C4-2B (cell line): ENCODE results near the gene KSR2.
A peak's percentile ranks its signal among the peaks of the same experiment; 100 is the strongest.

ENCODE experiments used
- H3K27ac ChIP-seq: fragments of 450-650 bp; 2 replicates; pipeline ENCODE4 v1.5.1; 2017
- ZFX ChIP-seq: fragments of 450-650 bp; IDR thresholded peaks from 2 replicates; pipeline ENCODE4 v1.6.1; 2017
- TF ChIP-seq, protein P1 (sequence below): fragments of 450-650 bp; conservative IDR thresholded peaks from 2 replicates; pipeline ENCODE4 v1.5.1; 2017; ENCODE audit warnings: mild to moderate bottlenecking

The KSR2 gene

DNA sequence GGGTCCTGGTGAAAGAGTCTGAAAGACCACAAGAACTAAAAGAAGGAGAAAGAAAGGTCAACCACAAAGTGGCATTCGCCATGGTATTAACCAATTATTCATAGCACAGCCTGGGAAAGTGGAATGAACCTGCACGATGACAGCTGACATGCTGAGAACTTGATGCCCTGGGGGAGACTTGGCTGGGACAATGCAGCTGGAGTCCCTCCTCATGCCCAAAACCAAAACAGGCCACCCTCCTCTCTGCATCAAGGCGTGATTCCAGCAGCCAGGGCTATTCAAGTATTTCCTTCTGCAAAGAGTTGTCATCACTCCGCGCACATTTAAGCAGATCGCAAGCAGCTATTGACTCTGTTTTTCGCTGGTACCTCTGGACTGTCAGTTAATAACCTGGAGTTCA lies 440.3 kb downstream of the KSR2 start:
- TF ChIP-seq, protein P1, sequence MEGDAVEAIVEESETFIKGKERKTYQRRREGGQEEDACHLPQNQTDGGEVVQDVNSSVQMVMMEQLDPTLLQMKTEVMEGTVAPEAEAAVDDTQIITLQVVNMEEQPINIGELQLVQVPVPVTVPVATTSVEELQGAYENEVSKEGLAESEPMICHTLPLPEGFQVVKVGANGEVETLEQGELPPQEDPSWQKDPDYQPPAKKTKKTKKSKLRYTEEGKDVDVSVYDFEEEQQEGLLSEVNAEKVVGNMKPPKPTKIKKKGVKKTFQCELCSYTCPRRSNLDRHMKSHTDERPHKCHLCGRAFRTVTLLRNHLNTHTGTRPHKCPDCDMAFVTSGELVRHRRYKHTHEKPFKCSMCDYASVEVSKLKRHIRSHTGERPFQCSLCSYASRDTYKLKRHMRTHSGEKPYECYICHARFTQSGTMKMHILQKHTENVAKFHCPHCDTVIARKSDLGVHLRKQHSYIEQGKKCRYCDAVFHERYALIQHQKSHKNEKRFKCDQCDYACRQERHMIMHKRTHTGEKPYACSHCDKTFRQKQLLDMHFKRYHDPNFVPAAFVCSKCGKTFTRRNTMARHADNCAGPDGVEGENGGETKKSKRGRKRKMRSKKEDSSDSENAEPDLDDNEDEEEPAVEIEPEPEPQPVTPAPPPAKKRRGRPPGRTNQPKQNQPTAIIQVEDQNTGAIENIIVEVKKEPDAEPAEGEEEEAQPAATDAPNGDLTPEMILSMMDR = no peak
- TF ChIP-seq ZFX = no peak
- H3K27ac ChIP-seq = no peak overlapping the region

DNA sequence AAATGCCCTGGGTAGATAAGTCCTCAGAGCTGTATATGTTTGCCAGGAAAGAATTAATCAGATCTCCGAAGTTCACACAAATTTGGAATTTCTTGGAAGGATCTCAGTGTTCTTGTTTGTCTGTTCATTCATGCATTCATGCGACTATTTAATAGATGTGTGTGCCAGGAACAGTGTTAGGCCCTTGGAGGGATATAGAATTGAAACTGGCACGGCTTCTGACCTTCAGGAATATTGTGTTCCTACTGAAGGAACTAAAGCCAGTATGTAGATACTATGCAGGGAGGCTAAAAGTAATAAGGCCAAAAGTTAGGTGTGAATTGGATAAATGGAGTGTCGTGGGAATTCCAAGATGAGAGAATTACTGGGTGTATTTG lies 441.3 kb downstream of the KSR2 start:
- TF ChIP-seq, protein P1 = no peak
- no peak for TF ChIP-seq ZFX
- no peak overlapping the region for H3K27ac ChIP-seq

DNA sequence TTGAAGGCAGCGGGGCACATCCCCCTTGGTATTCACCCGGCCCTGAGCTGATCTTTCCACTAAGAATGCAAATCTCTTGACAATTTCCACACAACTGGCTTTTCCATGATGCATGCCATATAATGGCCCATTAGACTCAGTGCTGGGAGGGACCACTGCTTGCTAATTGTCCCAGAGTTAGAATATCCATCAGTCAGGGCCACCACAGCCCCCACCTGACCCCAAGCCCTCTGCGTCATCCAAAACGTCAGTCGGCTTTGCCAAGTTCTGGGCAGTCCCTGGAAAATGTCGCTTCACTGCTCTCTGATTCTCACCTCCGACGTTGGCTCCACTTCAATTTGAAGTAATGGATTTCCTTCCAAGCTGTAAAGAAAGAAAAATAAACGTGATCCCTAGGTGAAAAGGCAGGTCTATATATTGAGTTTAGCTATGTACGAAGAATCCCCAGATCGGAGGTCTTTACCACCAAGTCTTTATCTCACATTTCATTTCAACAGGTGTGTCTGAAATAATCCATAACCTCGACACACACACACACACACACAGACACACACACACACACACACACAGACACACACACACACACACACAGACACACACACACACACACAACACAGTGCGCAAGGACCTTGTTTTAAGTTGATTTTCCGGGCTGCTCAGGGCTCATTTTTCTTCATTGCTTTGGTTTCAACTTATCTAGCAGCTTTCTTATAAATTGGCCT lies 441.9 kb downstream of the KSR2 start:
- H3K27ac ChIP-seq = peak overlapping the region; percentile 31
- TF ChIP-seq, protein P1 = no peak
- TF ChIP-seq ZFX = no peak

DNA sequence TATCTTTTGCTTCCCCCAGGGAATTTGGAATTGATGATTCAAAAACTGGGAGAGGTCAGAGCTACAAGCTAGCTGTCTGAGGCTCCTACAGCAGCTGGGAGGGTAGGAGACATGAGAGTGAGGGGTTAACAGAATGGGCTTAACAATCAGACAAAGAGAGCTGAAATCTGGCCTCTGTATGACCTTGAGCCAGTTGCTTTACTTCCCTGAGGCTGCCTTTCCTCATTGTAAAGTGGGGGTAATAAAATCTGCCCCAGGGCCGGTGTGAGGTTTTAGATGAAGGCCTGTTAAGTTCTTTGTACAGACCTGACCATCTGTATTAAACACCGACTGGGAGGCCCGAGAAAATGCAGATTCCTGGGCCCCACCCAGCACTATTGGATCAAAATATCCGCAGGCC lies 443.0 kb downstream of the KSR2 start:
- H3K27ac ChIP-seq = no peak overlapping the region
- TF ChIP-seq ZFX = no peak
- TF ChIP-seq, protein P1 = no peak

DNA sequence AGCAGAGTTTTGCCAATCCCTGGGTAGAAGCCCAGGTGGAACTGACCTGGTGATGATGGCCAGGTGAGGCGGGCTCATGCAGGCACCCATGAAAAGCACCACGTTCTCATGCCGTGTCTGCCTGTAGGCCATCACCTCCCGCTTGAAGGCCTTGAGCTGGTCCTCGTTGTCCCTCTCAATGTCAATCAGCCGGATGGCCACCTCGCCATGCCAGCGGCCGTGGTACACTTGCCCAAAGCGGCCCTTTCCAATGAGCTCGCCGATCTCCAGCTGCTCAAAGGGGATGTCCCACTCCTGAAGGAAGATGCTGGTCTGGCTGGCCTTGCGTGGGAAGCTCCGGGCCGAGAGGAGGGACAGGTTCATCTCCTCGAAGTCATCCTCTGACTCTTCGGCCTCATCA lies 444.0 kb downstream of the KSR2 start:
- TF ChIP-seq, protein P1 = no peak
- no peak for TF ChIP-seq ZFX
- H3K27ac ChIP-seq = no peak overlapping the region

DNA sequence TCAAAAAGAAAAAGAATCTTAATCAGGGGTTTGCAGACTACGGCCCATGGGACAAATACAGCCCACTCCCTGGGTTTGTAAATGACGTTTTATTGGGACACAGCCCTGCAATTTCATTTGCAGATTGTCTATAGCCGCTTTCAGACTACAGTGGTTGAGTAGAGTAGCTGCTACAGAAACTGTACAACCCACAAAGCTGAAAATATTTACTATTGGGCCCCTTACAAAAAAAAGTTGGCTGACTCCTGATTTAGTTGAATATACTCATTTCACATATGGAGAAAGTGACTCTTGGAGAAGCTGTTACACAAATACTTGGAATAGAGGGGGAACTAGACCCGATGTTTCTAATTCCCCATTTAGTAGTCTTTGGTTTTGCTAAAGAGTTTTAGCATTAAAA lies 444.8 kb downstream of the KSR2 start:
- H3K27ac ChIP-seq = no peak overlapping the region
- TF ChIP-seq, protein P1 = no peak
- TF ChIP-seq ZFX = no peak

DNA sequence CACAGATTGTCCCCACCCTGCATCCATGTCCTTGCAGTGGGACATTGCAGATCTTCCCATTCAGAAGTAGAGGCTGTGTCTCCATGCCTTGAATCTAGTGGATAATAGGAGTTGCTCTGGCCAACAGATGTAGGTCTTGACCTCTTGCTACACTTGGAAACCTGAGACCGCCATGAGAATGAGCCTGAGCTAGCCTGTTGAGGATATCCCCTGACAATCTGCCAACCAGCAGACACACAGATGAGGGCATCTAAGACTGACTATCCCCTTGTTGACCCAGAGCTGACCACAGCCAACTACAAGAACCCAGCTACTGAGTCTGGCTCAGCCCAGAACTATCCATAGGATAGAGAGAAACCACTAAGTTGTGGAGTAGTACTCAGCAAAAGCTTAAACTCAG lies 446.2 kb downstream of the KSR2 start:
- no peak overlapping the region for H3K27ac ChIP-seq
- TF ChIP-seq, protein P1 = no peak
- TF ChIP-seq ZFX = no peak
